ENCODE results near the gene ERG28.

Gene ERG28

GRCh38 chr14:75660630-75661498 is at the start of gene ERG28, which contains the start of gene TTLL5:
Gene ERG28 (minus strand): TSS chr14:75660876. CDS start chr14:75657502, 3,374 bp downstream.
Gene TTLL5 (plus strand): TSS chr14:75661246. CDS start chr14:75663150, 1,904 bp downstream.
- H3K4me3 ChIP-seq (ENCODE audit: low read length), result peak within 1 kb of the TSS; percentile 90
- DNase-seq (ENCODE audit: low read depth), result peak; percentile 100

GRCh38 chr14:75709207-75709812 is 48.6 kb upstream of the ERG28 start:
- H3K4me3 ChIP-seq (ENCODE audit: low read length), result no peak overlapping the region
- DNase-seq (ENCODE audit: low read depth), result peak; percentile 86
- TF ChIP-seq CTCF (IDR thresholded peaks at IDR 0.05; ENCODE audit: insufficient read depth, low read depth, low read length, missing control alignments), result peak; percentile 85

More at GRCh38 chr14:75660630-75661498, at the start of gene ERG28, which contains the start of gene TTLL5:
- no peak for TF ChIP-seq CTCF (IDR thresholded peaks at IDR 0.05; ENCODE audit: insufficient read depth, low read depth, low read length, missing control alignments)

- TF ChIP-seq CTCF (IDR thresholded peaks at IDR 0.05; ENCODE audit: insufficient read depth, low read depth, low read length, missing control alignments), result no peak
- H3K4me3 ChIP-seq (ENCODE audit: low read length), result no peak overlapping the region
- DNase-seq (ENCODE audit: low read depth), result no peak
Observed at GRCh38 chr14:75705014-75705413, 44.3 kb upstream of the ERG28 start.

GRCh38 chr14:75703467-75703866 is 42.8 kb upstream of the ERG28 start:
- no peak overlapping the region for H3K4me3 ChIP-seq (ENCODE audit: low read length)
- TF ChIP-seq CTCF (IDR thresholded peaks at IDR 0.05; ENCODE audit: insufficient read depth, low read depth, low read length, missing control alignments), result no peak
- DNase-seq (ENCODE audit: low read depth), result no peak

GRCh38 chr14:75702616-75703261 is 42.1 kb upstream of the ERG28 start:
- TF ChIP-seq CTCF (IDR thresholded peaks at IDR 0.05; ENCODE audit: insufficient read depth, low read depth, low read length, missing control alignments), result no peak
- no peak for DNase-seq (ENCODE audit: low read depth)
- no peak overlapping the region for H3K4me3 ChIP-seq (ENCODE audit: low read length)

- DNase-seq (ENCODE audit: low read depth), result no peak
- H3K4me3 ChIP-seq (ENCODE audit: low read length), result no peak overlapping the region
- TF ChIP-seq CTCF (IDR thresholded peaks at IDR 0.05; ENCODE audit: insufficient read depth, low read depth, low read length, missing control alignments), result no peak
Observed at GRCh38 chr14:75702122-75702521, 41.4 kb upstream of the ERG28 start.
